Glutamatergic neuron (in vitro differentiated cells): ENCODE results near the gene FBXL22. TPM values are rescaled to one million over a fixed set of nuclear protein-coding genes. Genes with fewer than 3 reads are reported as not detected.
"Not testable (repeated sequence)": the region's sequence is repeated elsewhere in the genome, so short reads cannot be mapped to it uniquely, and the experiment has no call there.

Experiments used
- DNase-seq: peaks from one replicate; pipeline ENCODE4 v3.0.0; 2022
- H3K27ac Mint-ChIP-seq: one replicate; pipeline ENCODE4 v1.8.0; 2020; ENCODE audit warnings: mild to moderate bottlenecking, mixed read lengths, inconsistent platforms; ENCODE audit not compliant: unreplicated experiment
- H3K27me3 Mint-ChIP-seq: one replicate; pipeline ENCODE4 v1.8.0; 2020; ENCODE audit warnings: mild to moderate bottlenecking, moderate library complexity, mixed read lengths, inconsistent platforms; ENCODE audit not compliant: unreplicated experiment
- H3K36me3 Mint-ChIP-seq: one replicate; pipeline ENCODE4 v1.8.0; 2020; ENCODE audit warnings: mild to moderate bottlenecking, mixed read lengths, inconsistent platforms; ENCODE audit not compliant: unreplicated experiment
- H3K4me1 Mint-ChIP-seq: one replicate; pipeline ENCODE4 v1.8.0; 2020; ENCODE audit warnings: mild to moderate bottlenecking, low read depth, mixed read lengths, inconsistent platforms; ENCODE audit not compliant: unreplicated experiment
- H3K4me3 Mint-ChIP-seq: one replicate; pipeline ENCODE4 v1.8.0; 2020; ENCODE audit warnings: mild to moderate bottlenecking, mixed read lengths, inconsistent platforms; ENCODE audit not compliant: unreplicated experiment
- H3K9me3 Mint-ChIP-seq: one replicate; pipeline ENCODE4 v1.8.0; 2020; ENCODE audit warnings: mild to moderate bottlenecking, moderate library complexity, mixed read lengths, inconsistent platforms; ENCODE audit not compliant: unreplicated experiment
- total RNA-seq: library from RNA; stranded (reverse); fragmentation: NEBNext Ultra II Directional; extraction: Animal tissue kit (Norgen Biotek cat#: 25700); gene quantifications from one replicate; pipeline ENCODE4 v1.2.1, GENCODE V29; 2021; ENCODE audit not compliant: unreplicated experiment
- TF ChIP-seq, protein P1 (sequence below): fragments of 200-600 bp; sonication (generic); IDR thresholded peaks from one replicate; pipeline ENCODE4 v1.5.0; 2021; ENCODE audit not compliant: partially characterized antibody, unreplicated experiment

The FBXL22 gene
- total RNA-seq, 1 donor from 2014 or later, result not detected

DNA sequence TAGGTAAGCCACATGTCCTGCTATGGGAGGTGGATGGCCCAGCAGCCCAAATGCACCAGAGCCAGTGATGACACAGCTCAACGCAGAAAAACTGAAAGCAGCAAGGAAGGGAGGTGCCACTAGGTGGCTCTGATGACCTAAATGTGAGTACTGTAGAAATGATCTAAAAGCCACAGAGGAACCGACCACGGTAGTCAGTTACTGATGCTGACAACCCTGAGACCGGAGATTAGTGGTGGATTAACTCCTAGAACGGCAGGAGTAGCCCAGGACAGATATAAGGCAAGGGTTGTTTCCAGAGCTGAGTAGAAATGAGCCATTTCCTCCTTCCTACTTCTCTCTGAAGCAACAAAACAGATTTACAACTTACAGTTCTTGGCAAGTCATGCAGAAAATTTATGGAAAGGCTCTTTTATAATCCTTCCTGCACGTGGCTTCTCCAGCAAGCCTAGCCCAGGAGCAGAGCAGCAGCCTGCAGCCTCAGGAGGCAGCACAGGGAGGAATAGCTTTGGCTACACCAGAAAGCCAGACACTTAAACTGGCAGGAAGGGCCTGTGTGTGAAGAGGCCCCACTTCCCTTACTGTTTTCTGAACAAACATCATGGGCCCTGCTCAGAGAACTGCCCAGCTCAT is 13.1 kb downstream of the FBXL22 start:
- peaks cover 30% of the 10 kb centered on the region for H3K4me1 Mint-ChIP-seq
- H3K27ac Mint-ChIP-seq, result peak overlapping the region; percentile 85
- TF ChIP-seq, protein P1, sequence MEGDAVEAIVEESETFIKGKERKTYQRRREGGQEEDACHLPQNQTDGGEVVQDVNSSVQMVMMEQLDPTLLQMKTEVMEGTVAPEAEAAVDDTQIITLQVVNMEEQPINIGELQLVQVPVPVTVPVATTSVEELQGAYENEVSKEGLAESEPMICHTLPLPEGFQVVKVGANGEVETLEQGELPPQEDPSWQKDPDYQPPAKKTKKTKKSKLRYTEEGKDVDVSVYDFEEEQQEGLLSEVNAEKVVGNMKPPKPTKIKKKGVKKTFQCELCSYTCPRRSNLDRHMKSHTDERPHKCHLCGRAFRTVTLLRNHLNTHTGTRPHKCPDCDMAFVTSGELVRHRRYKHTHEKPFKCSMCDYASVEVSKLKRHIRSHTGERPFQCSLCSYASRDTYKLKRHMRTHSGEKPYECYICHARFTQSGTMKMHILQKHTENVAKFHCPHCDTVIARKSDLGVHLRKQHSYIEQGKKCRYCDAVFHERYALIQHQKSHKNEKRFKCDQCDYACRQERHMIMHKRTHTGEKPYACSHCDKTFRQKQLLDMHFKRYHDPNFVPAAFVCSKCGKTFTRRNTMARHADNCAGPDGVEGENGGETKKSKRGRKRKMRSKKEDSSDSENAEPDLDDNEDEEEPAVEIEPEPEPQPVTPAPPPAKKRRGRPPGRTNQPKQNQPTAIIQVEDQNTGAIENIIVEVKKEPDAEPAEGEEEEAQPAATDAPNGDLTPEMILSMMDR, result peak; percentile 69
- H3K36me3 Mint-ChIP-seq, result peaks cover 11% of the 10 kb centered on the region
- peaks cover 1% of the 10 kb centered on the region for H3K9me3 Mint-ChIP-seq
- peak; percentile 72 for DNase-seq
- peaks cover 2% of the 10 kb centered on the region for H3K27me3 Mint-ChIP-seq
- H3K4me3 Mint-ChIP-seq, result peak overlapping the region; percentile 53

GRCh38 chr15:63611177-63611576 is 14.0 kb downstream of the FBXL22 start:
- Mint-ChIP-seq H3K4me3 (no peak overlapping the region), H3K9me3 (peaks cover 1% of the 10 kb centered on the region), H3K27ac (peak overlapping the region; percentile 85), H3K4me1 (peaks cover 30% of the 10 kb centered on the region), H3K36me3 (peaks cover 11% of the 10 kb centered on the region), H3K27me3 (peaks cover 2% of the 10 kb centered on the region)
- TF ChIP-seq, protein P1, result no peak
- DNase-seq, result no peak

GRCh38 chr15:63612300-63612699 is 15.1 kb downstream of the FBXL22 start:
- DNase-seq, result no peak
- peaks cover 30% of the 10 kb centered on the region for H3K4me1 Mint-ChIP-seq
- H3K36me3 Mint-ChIP-seq, result peaks cover 11% of the 10 kb centered on the region
- peaks cover 2% of the 10 kb centered on the region for H3K27me3 Mint-ChIP-seq
- peaks cover under 1% of the 10 kb centered on the region for H3K9me3 Mint-ChIP-seq
- H3K4me3 Mint-ChIP-seq, result no peak overlapping the region
- TF ChIP-seq, protein P1, result no peak
- H3K27ac Mint-ChIP-seq, result peak overlapping the region; percentile 85

GRCh38 chr15:63615935-63616334 is 18.7 kb downstream of the FBXL22 start:
- H3K4me3 Mint-ChIP-seq, result no peak overlapping the region
- peaks cover 11% of the 10 kb centered on the region for H3K36me3 Mint-ChIP-seq
- no peak overlapping the region for H3K27ac Mint-ChIP-seq
- TF ChIP-seq, protein P1, result no peak
- peaks cover 2% of the 10 kb centered on the region for H3K9me3 Mint-ChIP-seq
- DNase-seq, result no peak
- peaks cover 17% of the 10 kb centered on the region for H3K4me1 Mint-ChIP-seq
- H3K27me3 Mint-ChIP-seq, result peaks cover 2% of the 10 kb centered on the region

DNA sequence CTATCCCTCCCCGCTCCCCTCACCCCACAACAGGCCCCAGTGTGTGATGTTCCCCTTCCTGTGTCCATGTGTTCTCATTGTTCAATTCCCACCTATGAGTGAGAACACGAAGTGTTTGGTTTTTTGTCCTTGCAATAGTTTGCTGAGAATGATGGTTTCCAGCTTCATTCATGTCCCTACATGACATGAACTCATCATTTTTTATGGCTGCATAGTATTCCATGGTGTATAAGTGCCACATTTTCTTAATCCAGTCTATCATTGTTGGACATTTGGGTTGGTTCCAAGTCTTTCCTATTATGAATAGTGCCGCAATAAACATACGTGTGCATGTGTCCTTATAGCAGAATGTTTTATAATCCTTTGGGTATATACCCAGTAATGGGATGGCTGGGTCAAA is 20.0 kb downstream of the FBXL22 start:
- H3K27me3 Mint-ChIP-seq, H3K27ac Mint-ChIP-seq, H3K9me3 Mint-ChIP-seq, H3K4me1 Mint-ChIP-seq, H3K4me3 Mint-ChIP-seq, DNase-seq: not testable (repeated sequence)
- H3K36me3 Mint-ChIP-seq, result peaks cover 18% of the 10 kb centered on the region

GRCh38 chr15:63617627-63618026 is 20.4 kb downstream of the FBXL22 start:
- not testable (repeated sequence) for H3K9me3 Mint-ChIP-seq, H3K27me3 Mint-ChIP-seq, DNase-seq, H3K4me1 Mint-ChIP-seq, H3K27ac Mint-ChIP-seq, H3K4me3 Mint-ChIP-seq
- H3K36me3 Mint-ChIP-seq, result peaks cover 15% of the 10 kb centered on the region

DNA sequence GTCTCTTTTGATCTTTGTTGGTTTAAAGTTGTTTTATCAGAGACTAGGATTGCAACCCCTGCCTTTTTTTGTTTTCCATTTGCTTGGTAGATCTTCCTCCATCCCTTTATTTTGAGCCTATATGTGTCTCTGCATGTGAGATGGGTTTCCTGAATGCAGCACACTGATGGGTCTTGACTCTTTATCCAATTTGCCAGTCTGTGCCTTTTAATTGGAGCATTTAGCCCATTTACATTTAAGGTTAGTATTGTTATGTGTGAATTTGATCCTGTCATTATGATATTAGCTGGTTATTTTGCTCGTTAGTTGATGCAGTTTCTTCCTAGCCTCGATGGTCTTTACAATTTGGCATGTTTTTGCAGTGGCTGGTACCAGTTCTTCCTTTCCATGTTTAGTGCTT is 23.6 kb downstream of the FBXL22 start:
- H3K27me3 Mint-ChIP-seq, H3K4me1 Mint-ChIP-seq, H3K4me3 Mint-ChIP-seq, H3K27ac Mint-ChIP-seq, H3K9me3 Mint-ChIP-seq, DNase-seq, H3K36me3 Mint-ChIP-seq: not testable (repeated sequence)
